Osteocyte (in vitro differentiated cells): Measurements from ENCODE around the gene NBPF6. TPM values are rescaled to one million over a fixed set of nuclear protein-coding genes. Genes with fewer than 3 reads are reported as not detected.

Source experiments
- DNase-seq: peaks from one replicate; pipeline ENCODE4 v3.0.0; 2021; ENCODE audit warnings: mixed read lengths; ENCODE audit not compliant: unreplicated experiment; ENCODE audit errors: extremely low spot score
- H3K27ac Mint-ChIP-seq: one replicate; pipeline ENCODE4 v1.8.0; 2021; ENCODE audit warnings: mild to moderate bottlenecking, mixed read lengths; ENCODE audit not compliant: unreplicated experiment
- H3K27me3 Mint-ChIP-seq: one replicate; pipeline ENCODE4 v1.8.0; 2021; ENCODE audit warnings: mixed read lengths; ENCODE audit not compliant: unreplicated experiment
- H3K36me3 Mint-ChIP-seq: one replicate; pipeline ENCODE4 v1.8.0; 2021; ENCODE audit warnings: mixed read lengths; ENCODE audit not compliant: unreplicated experiment
- H3K4me1 Mint-ChIP-seq: one replicate; pipeline ENCODE4 v1.8.0; 2021; ENCODE audit warnings: mixed read lengths; ENCODE audit not compliant: unreplicated experiment
- H3K4me3 Mint-ChIP-seq: one replicate; pipeline ENCODE4 v1.8.0; 2021; ENCODE audit warnings: mild to moderate bottlenecking, moderate library complexity, mixed read lengths; ENCODE audit not compliant: unreplicated experiment
- H3K9me3 Mint-ChIP-seq: one replicate; pipeline ENCODE4 v1.8.0; 2021; ENCODE audit warnings: mixed read lengths; ENCODE audit not compliant: unreplicated experiment
- total RNA-seq: library from RNA; stranded (reverse); gene quantifications from 2 replicates; pipeline ENCODE4 v1.2.1, GENCODE V29; 2021
- TF ChIP-seq, protein P1 (sequence below): fragments of 200-600 bp; sonication (generic); IDR thresholded peaks from 2 replicates; pipeline ENCODE4 v1.5.0; 2021; ENCODE audit warnings: antibody characterized with exemption, mild to moderate bottlenecking, moderate library complexity

The NBPF6 gene
- total RNA-seq, 1 donor from 2014 or later: not detected

- DNase-seq: no peak
- Mint-ChIP-seq H3K9me3 (peaks cover 3% of the 10 kb centered on the region), H3K36me3 (no peaks in the 10 kb centered on the region), H3K27ac (peak overlapping the region; percentile 12), H3K4me1 (peaks cover 17% of the 10 kb centered on the region), H3K4me3 (no peak overlapping the region), H3K27me3 (no peaks in the 10 kb centered on the region)
- TF ChIP-seq, protein P1, sequence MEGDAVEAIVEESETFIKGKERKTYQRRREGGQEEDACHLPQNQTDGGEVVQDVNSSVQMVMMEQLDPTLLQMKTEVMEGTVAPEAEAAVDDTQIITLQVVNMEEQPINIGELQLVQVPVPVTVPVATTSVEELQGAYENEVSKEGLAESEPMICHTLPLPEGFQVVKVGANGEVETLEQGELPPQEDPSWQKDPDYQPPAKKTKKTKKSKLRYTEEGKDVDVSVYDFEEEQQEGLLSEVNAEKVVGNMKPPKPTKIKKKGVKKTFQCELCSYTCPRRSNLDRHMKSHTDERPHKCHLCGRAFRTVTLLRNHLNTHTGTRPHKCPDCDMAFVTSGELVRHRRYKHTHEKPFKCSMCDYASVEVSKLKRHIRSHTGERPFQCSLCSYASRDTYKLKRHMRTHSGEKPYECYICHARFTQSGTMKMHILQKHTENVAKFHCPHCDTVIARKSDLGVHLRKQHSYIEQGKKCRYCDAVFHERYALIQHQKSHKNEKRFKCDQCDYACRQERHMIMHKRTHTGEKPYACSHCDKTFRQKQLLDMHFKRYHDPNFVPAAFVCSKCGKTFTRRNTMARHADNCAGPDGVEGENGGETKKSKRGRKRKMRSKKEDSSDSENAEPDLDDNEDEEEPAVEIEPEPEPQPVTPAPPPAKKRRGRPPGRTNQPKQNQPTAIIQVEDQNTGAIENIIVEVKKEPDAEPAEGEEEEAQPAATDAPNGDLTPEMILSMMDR: no peak
Measured at GRCh38 chr1:108502138-108502537, 52.0 kb downstream of the NBPF6 start.

- H3K27ac Mint-ChIP-seq: peak overlapping the region; percentile 15
- peaks cover 17% of the 10 kb centered on the region for H3K4me1 Mint-ChIP-seq
- no peaks in the 10 kb centered on the region for H3K27me3 Mint-ChIP-seq
- no peaks in the 10 kb centered on the region for H3K36me3 Mint-ChIP-seq
- H3K9me3 Mint-ChIP-seq: peaks cover 3% of the 10 kb centered on the region
- no peak for DNase-seq
- no peak overlapping the region for H3K4me3 Mint-ChIP-seq
- TF ChIP-seq, protein P1: no peak
Measured at GRCh38 chr1:108502624-108503023, 52.5 kb downstream of the NBPF6 start.

GRCh38 chr1:108503062-108503733 lies 53.1 kb downstream of the NBPF6 start:
- Mint-ChIP-seq H3K9me3 (peaks cover 3% of the 10 kb centered on the region), H3K27me3 (no peaks in the 10 kb centered on the region), H3K36me3 (no peaks in the 10 kb centered on the region), H3K27ac (peak overlapping the region; percentile 15), H3K4me1 (peaks cover 17% of the 10 kb centered on the region), H3K4me3 (no peak overlapping the region)
- TF ChIP-seq, protein P1: no peak
- no peak for DNase-seq

- Mint-ChIP-seq H3K4me1 (peaks cover 17% of the 10 kb centered on the region), H3K9me3 (peaks cover 3% of the 10 kb centered on the region), H3K27ac (no peak overlapping the region), H3K36me3 (no peaks in the 10 kb centered on the region), H3K27me3 (no peaks in the 10 kb centered on the region), H3K4me3 (no peak overlapping the region)
- TF ChIP-seq, protein P1: no peak
- DNase-seq: no peak
Measured at GRCh38 chr1:108504447-108504846, 54.3 kb downstream of the NBPF6 start.

GRCh38 chr1:108505763-108506070 lies 55.6 kb downstream of the NBPF6 start:
- no peak for DNase-seq
- TF ChIP-seq, protein P1: no peak
- Mint-ChIP-seq H3K36me3 (no peaks in the 10 kb centered on the region), H3K4me3 (no peak overlapping the region), H3K9me3 (peaks cover 3% of the 10 kb centered on the region), H3K27me3 (no peaks in the 10 kb centered on the region), H3K4me1 (peaks cover 17% of the 10 kb centered on the region), H3K27ac (no peak overlapping the region)
